ENCODE measurements around the gene LETM1.

- TF ChIP-seq, protein P1, sequence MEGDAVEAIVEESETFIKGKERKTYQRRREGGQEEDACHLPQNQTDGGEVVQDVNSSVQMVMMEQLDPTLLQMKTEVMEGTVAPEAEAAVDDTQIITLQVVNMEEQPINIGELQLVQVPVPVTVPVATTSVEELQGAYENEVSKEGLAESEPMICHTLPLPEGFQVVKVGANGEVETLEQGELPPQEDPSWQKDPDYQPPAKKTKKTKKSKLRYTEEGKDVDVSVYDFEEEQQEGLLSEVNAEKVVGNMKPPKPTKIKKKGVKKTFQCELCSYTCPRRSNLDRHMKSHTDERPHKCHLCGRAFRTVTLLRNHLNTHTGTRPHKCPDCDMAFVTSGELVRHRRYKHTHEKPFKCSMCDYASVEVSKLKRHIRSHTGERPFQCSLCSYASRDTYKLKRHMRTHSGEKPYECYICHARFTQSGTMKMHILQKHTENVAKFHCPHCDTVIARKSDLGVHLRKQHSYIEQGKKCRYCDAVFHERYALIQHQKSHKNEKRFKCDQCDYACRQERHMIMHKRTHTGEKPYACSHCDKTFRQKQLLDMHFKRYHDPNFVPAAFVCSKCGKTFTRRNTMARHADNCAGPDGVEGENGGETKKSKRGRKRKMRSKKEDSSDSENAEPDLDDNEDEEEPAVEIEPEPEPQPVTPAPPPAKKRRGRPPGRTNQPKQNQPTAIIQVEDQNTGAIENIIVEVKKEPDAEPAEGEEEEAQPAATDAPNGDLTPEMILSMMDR (IDR thresholded peaks at IDR 0.05; ENCODE audit: insufficient read depth, low read depth, low read length): no peak
- peak; percentile 44 for TF ChIP-seq EZH2 (IDR thresholded peaks at IDR 0.05; ENCODE audit: insufficient read depth, low read length)
These were observed 61.1 kb downstream of the LETM1 start for GRCh38 chr4:1794809-1795298.

Data from astrocyte (in vitro differentiated cells and primary cell).